AG20443 (cell line): ENCODE results near the gene ZNF33A.
A peak's percentile ranks its signal among the peaks of the same experiment; 100 is the strongest.
"Not testable (repeated sequence)": the region's sequence is repeated elsewhere in the genome, so short reads cannot be mapped to it uniquely, and the experiment has no call there.

Experiments
- DNase-seq: peaks from one replicate; pipeline ENCODE4 v3.0.0; 2012; ENCODE audit warnings: low spot score, mixed read lengths

ZNF33A gene

GRCh38 chr10:38045129-38045528 lies 34.7 kb downstream of the ZNF33A start:
- DNase-seq = no peak

DNA sequence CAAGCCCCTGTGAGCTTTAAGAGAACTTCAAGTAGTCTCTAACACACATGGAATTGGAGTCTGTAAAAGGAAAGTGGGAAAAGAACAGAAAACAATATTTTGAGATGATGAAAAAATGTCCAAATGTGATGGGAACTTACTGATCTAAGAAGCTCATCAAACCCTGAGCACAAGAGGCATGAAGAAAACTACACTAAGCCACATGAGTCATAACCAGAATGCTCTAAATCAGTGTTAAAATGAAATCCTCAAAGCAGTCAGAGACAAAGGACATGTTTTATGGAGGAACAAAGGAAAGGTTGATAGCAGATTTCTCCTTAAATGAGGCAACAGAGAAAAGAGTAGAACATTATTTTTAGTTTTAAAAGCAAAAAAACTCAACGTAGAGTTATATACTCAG lies 37.2 kb downstream of the ZNF33A start:
- DNase-seq = no peak

DNA sequence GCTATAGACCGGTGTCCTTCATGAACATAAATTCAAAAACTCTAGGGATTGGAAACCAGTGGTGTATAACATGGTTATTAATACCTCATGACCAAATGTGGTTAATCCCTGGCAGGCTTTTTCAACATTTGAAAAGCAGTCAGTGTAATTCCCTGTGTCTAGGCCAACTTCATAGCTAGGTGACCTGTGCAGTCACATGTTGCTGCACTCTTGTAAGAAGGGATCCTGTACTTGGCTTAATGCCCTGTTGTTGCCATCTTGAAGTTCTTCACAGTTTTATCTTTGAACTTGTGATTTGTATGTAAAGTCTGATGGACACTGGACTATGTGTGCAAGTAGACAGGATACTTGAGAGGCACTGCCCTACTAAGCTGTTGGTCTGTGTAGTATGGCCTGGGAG lies 39.7 kb downstream of the ZNF33A start:
- DNase-seq = no peak

DNA sequence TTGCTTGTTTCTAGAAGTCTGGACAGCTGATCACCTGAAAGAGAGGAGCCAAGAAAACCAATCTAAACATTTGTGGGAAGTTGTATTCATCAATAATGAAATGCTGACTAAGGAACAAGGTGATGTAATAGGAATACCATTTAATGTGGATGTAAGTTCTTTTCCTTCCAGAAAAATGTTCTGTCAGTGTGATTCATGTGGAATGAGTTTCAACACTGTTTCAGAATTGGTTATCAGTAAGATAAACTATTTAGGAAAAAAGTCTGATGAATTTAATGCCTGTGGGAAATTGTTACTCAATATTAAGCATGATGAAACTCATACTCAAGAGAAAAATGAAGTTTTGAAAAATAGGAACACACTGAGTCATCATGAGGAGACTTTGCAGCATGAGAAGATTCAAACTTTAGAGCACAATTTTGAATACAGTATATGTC lies 43.9 kb downstream of the ZNF33A start:
- no peak for DNase-seq

DNA sequence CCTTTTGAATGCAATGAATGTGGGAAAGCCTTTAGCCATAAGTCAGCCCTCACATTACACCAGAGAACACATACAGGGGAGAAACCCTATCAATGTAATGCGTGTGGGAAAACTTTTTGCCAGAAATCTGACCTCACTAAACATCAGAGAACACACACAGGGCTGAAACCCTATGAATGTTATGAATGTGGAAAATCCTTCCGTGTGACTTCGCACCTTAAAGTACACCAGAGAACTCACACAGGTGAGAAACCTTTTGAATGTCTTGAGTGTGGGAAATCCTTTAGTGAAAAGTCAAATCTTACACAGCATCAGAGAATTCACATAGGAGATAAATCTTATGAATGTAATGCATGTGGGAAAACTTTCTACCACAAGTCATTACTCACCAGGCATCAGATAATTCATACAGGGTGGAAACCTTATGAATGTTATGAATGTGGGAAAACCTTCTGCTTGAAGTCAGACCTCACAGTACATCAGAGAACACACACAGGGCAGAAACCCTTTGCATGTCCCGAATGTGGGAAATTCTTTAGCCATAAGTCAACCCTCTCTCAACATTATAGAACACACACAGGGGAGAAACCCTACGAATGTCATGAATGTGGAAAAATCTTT lies 44.9 kb downstream of the ZNF33A start:
- DNase-seq = not testable (repeated sequence)

- DNase-seq = peak; percentile 50
Observed at GRCh38 chr10:38069663-38070062, 59.2 kb downstream of the ZNF33A start.

DNA sequence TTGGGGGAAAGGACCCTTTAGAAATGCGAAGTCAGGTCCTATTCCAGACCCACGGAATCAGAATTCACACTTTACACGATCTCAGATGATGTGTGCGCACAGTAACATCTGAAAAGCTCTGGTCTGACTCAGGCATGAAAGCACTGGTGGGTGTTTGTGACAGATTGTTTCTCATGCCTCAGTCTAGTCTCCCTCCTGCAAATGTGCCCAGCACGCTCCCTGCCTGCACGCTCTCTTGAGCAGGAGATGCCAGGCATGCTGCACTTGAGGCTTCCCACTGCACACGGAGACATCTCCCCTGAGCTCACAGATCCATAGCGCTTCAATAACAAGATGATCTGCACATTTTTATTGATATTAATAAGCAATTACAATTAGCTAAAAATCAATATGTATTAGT lies 60.0 kb downstream of the ZNF33A start:
- no peak for DNase-seq

- no peak for DNase-seq
Observed at GRCh38 chr10:38072552-38072951, 62.1 kb downstream of the ZNF33A start.

GRCh38 chr10:38076687-38077086 lies 66.2 kb downstream of the ZNF33A start:
- DNase-seq = no peak

- not testable (repeated sequence) for DNase-seq
Observed at GRCh38 chr10:38093318-38093717, 82.8 kb downstream of the ZNF33A start.

- DNase-seq = no peak
Observed at GRCh38 chr10:38093816-38094157, 83.3 kb downstream of the ZNF33A start.

DNA sequence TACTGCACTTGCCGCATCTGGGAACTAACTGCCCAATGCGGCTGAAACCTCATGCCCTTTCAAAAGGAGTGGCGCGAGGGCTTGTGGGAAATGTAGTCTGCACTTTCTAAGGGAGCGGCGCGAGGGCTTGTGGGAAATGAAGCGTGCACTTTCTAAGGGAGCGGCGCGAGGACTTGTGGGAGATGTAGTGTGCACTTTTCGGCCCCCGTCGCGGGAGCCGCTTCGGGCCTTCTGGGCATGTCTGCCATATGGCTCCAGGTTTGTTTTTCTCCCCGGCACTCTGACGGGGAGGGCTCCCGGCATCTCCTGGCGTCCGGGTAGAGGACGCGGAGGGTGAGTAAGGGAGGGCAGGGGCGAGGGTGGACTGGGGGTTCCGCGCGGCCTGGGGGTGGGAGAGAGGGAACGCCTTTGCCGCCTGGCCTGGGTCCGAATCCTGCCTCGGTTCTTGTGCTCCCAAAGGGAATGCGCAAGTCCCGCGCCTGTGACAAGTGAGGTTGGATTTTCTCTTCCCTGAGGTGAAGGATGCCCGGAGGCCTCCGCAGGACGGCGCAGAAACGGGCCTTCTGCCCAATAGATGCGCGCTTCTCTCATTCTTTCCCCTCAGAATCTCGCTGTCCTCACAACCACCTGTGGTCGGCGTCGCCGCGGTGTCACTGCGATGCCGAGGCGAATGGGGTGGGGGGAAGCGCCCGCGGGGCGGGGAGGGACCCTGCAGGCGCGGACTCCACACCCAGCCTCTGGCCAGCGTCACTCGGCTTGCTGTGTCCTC lies 83.9 kb downstream of the ZNF33A start, which contains the start of gene ZNF37A:
Gene ZNF37A (plus strand): TSS at position 180 of the 769 bp plus-strand sequence. CDS start 2,281 bp downstream, outside the sequence.
- peak; percentile 94 for DNase-seq

DNA sequence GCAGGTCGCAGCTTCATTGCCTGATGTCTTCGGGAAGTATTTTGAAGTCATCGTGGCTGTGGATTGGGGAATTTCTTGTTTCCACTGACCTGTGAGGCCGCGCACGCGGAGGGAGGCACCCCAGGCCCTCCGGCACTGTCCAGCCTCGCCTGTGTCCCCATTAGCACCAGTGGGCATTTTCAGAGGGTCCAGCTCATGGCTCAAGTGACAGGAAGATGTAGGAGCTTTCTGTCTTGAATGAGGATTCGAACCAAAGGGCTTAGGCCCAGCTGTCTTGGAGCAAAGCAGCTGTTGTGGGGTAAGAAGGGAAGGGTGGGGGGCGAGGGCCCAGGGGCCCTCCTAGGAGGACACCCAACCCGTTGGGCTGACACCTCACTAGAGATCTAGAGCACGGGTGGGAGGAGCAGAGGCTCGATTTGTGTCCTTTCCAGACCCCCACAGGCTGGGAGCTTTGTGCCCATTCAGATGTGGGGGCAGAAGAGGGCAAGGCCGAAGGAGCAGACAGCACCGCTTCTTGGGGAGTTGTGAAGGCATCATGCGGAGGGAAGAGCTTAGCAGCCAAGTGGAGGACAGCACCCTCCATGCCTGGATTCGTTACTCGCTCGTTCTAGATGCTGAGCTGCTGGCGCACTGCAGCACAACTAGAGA lies 84.6 kb downstream of the ZNF33A start:
- no peak for DNase-seq

- DNase-seq = no peak
Observed at GRCh38 chr10:38102880-38103279, 92.4 kb downstream of the ZNF33A start.

GRCh38 chr10:38103756-38104155 lies 93.3 kb downstream of the ZNF33A start:
- no peak for DNase-seq

GRCh38 chr10:38112159-38112558 lies 101.7 kb downstream of the ZNF33A start:
- DNase-seq = no peak
